T-helper 9 cell (primary cell): ENCODE data around the gene VAV2.

Source experiments
- DNase-seq: peaks from one replicate; pipeline ENCODE4 v3.0.0-alpha.2; 2020

The VAV2 gene

DNA sequence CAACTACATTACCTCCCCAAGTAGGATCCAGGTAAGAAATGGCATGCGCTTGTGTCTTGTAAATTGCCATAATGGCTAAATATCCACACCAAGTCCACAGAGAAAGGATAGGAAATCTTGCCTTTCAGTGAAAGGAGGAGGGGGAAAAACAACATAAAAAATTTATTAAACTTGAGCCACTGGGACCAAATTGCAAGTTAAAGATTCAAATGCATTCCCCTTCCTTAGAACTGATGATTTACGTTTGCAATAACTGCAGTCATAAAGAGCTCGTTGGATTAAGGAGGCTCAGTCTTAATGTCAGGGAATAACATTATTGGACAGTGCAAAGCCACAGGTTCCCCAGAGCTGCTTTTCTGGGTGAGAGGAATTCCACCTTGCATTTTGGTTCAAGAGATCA lies 161.4 kb downstream of the VAV2 start:
- DNase-seq: no peak

DNA sequence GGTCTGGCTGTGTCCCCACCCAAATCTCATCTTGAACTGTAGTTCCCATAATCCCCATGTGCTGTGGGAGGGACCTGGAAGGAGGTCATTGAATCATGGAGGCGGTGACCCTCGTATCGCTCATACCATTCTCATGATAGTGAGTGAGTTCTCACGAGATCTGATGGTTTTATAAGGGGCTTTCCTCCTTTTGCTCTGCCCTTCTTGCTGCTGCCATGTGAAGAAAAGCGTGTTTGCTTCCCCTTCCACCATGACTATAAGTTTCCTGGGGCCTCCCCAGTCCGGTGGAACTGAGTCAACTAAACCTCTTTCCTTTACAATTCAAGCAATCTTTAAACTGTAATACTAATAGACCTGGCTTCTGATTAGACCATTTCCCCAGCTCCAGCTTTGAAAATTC lies 161.8 kb downstream of the VAV2 start:
- DNase-seq: no peak

DNA sequence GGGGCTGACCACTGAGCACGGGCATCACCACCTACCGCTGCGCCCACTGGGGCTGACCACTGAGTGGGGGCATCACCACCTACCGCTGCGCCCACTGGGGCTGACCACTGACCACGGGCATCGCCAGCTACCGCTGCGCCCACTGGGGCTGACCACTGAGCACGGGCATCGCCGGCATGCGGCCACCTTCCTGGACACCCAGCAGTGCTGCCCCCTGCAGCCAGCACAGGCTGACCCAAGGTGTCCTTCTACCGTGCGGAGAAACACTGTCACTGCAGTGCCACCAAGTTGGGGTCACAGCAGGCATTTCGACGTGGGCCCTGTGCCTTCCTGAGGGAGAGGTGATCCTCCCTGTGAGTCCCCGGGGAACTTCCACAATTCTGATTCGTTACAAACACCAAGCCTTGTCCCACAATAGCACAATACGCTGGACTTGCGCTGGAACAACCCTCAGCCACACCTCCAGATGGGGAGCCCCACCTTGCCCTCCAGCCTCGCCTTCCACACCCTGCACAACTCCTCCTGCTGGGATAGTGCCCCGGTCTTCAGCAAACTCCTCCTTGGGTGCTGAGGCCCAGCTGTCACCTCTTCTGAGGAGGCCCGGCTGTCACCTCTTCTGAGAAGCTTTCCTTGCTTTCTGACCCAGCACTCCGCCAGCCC lies 163.7 kb downstream of the VAV2 start:
- no peak for DNase-seq

DNA sequence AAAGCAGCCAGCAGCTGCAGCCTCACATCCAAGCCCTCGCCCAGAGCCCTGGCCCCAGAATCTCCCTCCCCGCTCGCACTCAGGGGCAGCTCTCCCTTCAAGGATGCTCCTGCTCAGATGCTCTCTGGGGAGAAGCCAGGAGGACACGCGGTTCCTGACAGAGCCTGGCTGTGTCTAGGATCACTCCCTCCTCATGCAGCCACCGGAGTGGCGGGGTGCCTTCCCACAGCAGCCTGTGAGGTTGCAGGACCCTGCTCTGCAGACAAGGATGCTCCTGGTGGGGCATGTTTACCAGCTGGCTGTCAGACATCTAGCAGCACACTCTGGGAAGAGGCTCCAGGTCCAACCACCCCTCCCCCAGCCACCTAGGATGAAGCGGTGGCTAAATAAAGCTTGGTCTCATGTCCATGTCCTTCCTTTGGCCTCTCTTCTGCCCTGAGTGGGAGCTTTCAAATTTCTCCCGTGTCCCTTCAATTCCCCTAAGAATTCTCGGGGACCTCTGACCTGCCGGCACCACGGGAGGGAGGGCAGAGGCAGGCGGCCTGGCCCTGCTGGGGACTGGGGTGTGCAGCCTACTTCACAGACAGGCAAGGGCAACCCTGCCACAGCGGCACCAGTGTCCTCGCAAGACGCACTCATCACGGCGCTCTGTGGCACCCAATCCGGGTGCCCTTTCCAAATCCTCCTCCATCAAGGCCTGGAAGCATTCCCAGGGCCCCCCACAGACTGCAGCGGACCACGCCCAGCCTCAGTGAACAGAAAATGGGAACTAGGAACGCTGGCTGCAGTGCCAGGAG lies 165.6 kb downstream of the VAV2 start:
- DNase-seq: no peak

DNA sequence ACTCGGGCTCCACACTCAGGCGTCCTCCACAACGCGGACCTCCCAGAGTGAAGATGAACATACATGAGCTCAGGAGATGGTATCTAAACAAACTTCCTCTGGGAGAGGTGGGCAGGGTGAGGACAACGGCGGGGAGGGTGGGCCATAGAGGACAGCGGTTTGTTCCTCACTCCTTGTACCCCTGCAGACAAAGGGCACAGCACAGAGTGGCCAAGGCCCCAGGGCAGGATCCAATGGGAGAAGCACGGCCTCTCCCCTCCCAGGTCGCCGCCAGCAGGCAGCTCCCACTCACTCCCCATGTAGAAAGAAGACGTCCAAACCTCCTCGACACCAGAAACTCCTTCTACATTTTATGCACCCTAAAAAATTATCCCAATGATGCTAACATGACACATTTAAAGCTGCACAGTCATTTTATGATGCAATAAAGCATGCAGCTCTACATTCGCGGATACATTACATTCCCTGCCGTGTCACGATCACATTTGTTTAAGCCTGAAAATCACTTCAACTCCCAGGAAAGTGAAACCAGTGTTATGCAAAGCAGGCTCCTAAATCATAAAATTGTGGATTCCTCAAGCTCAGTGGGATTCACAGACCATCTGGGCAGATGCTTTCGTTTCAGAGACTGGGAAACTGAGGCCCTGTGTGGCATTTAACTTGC lies 166.4 kb downstream of the VAV2 start:
- DNase-seq: no peak

DNA sequence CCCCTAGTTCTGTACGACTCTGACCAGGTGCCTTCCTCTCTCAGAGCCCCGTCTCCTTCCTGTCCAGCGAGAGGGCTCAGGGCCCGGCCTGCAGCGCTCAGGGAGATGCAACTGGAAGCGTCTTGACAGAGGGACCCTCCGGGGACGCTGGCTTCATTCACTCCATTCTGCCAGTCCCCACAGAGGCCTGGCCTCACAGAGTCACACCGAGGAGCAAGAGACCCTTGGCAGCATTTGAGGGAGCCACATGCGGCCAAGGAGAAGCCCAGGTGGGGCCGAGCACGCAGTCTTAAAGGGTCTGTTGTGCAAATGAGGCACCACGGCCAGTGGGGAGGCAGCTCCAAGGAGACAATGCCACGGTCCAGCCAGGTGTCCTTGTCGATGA lies 167.3 kb downstream of the VAV2 start:
- DNase-seq: no peak

DNA sequence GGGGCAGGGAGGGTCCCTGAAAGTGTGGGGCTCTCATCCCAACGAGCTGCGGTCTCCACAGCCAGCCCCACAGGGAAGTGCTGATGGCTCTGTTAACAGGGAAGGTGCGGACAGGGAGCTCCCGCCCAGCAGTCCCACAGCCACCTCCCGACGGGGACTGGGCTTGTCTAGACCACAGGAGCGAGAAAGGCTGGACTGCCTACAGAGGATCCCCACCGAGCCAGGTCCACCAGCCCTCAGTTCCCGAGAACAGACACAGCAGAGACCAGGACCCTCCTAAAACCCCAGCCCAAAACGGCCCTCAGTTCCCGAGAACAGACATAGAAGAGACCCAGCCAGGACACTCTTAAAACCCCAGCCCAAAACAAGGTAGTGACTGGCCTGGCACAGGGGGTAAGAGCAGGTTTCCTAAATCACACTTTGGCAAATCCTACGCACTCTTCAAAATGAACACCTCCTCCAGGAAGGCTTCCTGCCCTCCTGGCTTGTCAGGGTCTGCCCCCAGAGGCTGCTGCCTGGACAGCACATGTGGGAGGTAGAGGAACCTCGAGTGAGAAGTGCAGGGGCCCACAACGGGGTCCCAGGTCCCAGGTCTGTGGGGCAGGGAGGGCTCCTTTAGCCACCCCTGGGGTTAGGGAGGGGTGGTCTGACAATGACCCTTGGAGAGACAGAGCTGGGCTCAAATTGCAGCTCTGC lies 167.9 kb downstream of the VAV2 start:
- DNase-seq: no peak

DNA sequence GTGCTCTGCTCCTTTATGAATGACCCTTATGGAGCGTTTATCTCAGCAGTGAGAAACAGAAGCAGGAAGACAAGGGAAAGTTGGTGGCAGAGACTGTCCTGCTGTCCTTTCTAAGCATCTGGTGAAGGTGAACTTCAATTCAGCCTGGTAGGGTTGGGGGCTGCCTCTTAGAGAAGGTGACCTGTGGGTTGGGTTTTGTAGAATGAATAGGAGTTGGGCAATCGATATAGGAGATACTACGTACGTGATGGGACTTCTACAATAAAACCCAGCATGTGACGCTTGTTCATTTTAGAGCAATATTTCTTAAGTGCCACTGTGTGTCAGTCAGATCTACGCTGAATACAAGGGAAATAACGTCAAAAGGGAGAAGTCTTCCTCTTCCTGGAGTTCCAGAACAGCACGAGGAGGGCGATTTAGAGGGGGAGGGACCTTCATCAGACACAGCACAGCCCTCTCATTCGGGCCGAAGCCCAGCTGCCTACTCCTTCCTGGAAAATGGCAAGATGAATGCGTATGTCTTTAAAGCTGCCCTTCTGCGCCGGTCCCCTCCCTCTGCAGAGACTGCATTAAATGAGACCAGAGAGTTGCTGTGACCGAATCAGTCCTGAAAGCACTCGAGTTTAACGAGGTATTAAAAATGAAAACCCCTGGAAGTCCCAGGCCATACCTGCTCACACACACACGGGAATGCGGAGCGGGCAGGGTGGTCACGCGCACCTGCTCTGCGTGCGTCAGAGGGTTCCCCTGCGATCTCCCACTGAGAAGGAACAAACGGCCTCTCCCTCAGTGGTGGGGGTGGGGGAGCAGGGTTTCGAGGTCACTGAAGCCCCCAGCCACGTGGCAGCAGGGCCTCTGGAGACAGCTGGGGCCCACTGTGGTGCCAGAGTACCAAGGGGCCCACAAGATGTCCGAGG lies 168.7 kb downstream of the VAV2 start:
- no peak for DNase-seq

DNA sequence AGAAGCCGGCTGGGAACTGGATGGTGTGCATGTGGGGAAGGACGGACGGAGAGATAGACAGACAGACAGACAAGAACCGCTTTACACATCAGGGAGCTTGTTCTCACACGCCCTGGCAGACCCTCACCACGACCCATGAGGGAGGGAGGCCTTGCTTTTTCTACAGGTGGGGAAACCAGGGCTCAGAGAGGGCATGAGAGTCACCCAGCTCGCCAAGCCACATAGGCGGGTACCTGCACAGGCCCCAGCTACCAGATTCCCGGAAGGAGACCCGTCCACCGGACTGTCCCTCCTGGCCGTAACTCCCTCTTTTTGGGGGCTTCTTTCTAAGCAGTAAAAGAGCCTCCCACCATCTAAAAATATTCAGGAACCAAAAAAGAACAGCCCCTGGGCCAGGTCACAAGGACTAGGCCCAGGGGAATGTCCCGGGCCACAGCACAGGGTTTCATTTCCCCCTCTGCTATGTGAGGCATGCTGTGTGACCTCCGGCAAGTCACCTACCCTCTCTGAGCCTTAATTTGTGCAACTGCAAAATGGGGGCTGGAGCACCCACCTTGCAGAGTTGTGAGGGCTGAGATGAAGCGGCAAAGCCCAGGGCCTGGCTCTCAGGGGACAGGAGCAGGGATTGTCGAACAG lies 169.6 kb downstream of the VAV2 start:
- DNase-seq: no peak

DNA sequence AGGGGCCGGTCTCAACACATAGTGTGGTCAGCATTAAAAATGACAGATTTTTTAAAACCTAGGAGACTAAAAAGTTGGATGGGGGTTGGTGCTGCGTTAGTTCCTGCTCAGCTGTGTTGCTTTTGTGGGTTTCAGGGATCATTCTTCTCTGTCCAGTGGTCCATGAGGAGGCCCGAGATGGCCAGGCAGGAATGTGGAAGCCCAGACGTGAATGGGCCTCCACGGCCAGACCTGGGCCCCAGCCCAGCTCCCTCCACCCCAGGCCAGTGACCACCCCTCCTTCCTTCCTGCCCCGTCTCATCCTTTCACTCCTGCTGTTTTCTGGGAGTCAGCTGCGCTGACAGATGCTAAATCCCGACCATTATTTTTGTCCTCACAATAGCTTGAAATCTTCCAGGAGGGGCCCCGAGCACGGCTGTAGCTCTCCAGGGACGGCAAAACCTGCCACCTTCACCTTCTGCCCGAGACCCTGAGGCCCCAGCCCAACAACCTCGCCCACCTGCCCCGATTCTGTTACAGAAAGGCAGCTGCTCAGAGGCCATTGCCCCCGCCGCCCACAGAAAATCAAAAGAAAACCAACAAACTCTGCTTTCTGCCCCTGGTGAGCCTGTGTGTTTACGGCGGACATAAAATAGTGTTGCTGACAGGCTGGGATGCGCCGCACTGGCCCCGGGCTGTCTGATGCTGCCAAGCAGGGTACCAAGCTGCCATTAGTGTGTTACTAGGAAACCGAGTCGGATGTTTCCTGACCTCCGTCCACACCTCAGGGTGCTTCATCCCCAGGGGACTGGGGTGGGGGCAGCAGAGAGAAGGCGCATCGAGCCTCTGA lies 170.3 kb downstream of the VAV2 start:
- DNase-seq: no peak

DNA sequence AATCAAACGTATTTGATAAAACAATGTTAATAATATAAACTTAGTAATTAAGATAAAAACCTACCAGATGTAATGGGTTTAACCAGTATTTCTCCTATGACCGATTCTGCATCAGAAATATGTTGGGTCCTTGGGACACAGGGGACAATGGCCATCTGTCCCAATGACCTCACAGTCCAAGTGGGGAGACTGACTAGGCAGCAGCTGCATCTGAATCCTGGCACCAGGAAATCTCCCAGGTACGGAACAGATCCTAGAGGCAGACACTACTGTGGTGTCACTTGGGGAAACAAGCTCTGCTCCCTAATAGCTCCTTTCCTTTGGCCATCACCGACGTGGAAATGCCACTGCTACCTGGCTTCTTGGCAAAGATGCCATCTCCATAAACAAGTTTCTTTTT lies 172.2 kb downstream of the VAV2 start:
- DNase-seq: no peak

DNA sequence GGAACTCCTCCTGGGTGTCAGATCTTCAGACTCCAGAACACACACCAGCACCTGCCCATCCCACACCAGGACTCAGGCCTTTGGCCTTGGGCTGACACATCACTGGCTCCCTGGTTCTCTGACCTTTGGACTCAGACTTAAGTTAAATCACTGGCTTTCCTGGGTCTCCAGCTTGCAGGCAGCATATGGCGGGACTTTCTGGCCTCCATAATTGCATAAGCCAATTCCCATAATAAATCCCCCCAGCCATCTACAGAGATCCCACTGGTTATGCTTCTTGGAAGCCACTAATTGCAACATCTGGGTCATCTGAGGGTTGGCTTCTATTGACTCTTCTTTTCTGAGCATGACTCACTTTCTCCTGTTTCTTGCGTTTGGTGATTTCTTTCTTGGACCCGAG lies 173.7 kb downstream of the VAV2 start:
- DNase-seq: no peak

DNA sequence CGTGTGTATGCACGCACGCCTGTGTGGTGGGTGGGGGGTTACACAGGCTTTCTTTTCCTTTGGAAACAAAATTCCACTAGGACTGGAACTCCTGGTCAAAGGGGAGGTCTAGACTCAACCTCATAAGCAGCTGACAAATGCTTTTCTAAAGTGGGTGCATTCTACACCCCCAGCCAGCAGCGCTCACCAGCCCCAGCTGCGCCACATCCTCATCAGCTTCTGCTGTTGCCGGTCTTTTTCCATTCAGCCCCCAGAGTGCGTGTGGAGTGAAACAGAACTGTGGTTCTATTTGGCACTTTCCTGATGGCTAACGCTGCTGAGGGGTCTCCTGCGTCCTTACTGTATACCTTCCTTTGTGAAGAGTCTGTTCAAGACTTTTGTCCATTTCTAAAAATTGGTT lies 176.3 kb downstream of the VAV2 start:
- DNase-seq: no peak

DNA sequence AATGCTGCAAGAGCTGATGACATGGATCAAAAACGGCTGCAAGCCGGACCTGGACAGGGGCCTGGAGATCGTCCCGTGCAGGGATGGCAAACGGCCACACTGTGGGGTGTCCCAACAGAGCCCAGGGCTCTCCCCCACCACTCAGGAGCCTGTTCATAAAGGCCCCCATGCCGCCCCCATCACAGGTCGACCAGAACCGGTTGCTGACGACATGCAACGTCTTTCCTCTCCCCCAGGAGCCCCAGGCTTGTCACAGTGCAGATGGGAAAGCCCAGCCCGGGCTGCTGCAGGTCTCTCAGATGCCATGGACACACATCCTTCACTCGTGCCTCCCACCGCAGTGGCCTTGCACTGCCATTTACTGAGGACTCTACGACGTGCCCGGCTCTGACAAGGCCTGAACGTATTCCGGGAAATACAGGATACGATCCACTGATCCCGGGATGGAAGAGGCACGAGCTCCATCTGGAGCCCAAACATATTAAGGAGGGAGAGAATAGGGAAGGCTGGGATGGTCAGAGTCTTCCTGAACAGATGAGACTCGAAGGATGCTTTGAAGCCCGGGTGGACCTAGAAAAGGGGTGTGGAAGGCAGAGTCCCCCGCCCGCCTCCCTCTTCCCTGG lies 177.4 kb downstream of the VAV2 start:
- no peak for DNase-seq

DNA sequence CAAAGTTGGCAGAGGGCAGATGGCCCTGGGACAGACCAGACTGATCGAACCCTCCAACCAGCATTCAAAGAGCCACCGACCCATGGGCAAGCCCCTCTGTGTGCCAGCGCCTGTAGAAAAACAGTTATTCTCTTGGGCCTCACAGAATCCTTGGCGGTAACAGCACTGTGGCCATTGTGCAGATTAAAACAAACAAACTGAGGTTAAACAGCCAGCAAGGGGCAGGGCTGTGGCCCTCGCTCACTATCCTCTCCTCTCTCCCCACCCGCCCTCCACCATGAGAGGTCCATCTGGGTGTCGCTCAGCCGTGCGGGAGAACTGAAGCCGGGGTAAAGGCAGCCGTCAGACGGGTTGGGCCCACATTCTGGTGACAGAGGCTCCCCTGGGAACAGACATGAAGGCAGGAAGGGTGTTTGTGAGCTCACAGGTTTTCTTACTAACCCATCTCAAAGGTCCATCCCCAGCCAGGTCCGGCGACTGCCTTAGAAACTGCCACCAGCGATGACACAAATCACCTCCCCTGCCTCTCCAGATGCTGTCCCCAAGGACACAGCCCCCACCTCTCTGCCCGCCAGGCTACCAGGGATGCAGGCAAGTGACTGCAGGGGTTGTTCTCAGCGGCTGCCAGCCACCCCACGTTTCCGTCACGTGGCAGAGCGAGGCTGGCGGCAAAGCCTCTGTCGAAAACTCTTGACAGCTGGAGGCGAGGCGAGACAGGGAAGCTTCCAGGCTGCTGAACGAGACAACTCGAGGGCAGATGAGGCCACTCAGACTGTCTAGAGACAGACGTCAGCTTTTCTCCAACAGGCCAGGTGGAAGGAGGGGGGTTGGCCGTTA lies 178.2 kb downstream of the VAV2 start:
- DNase-seq: no peak

DNA sequence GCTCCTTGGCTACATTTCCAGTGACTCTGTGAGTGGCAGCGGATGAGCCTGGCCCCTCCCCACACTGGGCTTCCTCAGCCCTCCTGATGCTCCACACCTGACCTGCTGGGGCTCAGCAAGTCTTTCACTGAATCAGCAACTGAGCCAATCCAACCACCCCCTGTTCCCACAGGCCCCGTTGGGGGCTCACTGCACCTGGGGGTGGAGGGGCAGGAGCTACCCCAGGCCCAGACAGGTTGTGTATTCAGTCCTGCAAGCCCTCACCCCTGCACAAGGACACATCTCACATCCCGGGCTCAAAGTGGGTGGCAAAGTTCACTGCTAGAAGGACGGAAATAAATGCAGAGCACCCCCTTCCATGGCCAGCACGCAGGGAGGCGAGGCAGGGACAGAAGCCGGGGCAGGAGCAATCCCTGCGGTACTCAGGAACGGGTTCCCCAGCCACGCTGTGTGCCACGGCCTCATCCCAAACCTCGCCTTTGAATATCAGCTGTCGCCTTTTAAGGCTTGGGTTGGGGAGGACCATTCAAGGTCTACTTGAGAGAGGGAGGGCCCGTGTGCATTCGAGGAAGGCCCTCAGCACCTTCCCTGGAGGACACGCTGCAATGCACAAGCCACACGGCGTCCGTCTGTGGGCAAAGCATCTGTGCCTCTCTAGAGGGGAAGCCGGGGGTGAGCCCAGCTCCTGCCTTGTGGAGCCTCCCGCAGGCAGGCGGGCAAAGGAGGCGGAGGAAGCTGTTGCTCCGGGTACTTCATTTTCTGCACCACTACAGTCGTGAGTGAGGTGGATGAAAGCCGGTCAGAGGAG lies 179.0 kb downstream of the VAV2 start:
- no peak for DNase-seq

DNA sequence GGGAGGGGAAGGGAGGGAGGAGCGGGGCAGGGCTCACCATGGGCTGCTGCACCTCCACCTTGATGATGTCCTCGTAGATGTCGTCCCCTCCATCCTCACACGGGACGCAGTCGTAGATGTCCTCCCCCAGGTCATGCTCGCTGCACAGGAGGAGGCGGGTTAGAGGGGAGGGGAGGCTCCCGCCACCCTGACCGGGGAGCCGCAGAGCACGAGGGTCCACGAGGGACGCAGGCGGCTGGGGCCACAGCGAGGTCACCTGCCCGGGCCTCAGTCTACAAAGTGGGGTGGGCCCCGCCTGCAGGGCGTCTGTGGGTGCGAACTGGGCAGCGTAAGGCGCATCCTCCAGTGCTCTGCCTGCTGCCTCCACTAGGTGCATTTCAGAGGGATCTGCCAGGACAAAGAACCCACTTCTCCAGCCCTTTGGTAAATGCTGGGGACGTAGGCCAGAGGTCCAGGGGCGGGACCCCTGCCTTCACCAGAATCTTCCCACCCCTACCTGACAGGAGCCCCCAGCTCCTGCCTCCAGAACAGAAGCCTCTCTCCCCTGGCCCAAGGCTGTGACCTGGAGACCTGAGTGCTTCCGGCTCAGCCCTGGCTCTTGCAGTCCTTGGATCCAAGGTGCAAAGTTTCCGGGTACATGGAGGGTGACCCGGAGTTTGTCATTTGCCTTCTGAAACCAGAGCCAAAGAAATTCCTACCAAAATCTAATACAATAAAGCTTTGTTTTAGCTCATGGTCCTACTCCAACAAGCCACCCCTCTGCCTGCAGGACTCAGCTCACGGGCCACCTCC lies 179.9 kb downstream of the VAV2 start:
- no peak for DNase-seq

DNA sequence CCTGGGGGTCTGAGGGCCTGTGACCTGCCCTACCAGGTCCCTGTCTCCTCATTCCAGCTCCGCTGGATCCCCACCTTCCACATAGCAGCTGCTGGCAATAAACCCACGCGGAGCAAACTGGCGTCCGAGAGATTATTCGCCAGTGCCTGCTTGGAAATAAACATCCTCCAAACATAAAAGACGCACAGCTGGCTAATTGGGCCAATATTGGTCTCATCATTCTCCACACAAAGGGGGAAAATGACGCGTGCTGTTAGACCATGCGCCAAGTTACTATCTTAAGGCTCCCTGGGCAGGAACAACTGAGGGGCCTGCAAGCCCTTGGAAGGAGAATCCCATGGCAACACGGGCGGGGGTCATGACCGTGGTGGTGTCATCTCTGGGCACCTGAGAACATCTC lies 180.7 kb downstream of the VAV2 start:
- DNase-seq: no peak
